ENCODE measurements around the gene OSER1. TPM values are rescaled to one million over a fixed set of nuclear protein-coding genes. Genes with fewer than 3 reads are reported as not detected.

Gene OSER1
- total RNA-seq, 1 donor from 2014 or later = 51.8 TPM

DNA sequence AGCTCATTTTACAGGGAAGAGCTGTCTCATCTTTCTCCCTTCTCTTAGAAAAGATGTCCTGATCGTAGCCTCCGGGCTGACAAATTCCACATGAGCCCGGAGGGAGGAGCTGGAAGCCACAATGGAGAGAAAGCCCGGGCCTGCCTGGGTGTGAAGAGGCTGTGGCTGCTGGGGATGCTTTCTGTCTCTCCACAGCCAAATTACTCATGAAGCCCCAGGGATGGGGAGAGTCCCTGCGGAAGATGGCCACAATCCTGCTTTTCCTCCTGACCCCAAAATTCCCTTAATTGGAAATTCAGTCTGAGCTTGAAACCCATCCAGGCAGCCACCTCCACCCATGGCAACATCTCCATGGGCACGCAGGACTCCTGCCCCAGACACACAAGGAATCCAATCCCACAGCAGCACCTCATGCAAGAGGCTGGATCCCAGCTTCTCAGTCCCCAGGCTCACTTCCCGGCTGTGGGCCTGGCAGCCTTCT is 56.0 kb downstream of the OSER1 start:
- Histone ChIP-seq H3K9ac (no peak overlapping the region), H3F3A (ENCODE audit: low read depth) (no peaks in the 10 kb centered on the region), H4K20me1 (ENCODE audit: low read depth) (no peaks in the 10 kb centered on the region), H3K79me2 (ENCODE audit: low read depth) (no peaks in the 10 kb centered on the region), H3K4me3 (no peak overlapping the region), H2AFZ (replicated peaks) (peak overlapping the region; percentile 79), H3K27me3 (no peaks in the 10 kb centered on the region), H3K27ac (no peak overlapping the region), H3K4me2 (no peak overlapping the region), H3K36me3 (no peaks in the 10 kb centered on the region), H3K4me1 (peaks cover 6% of the 10 kb centered on the region), H3K9me3 (ENCODE audit: low read depth) (no peaks in the 10 kb centered on the region)
- Mint-ChIP-seq H3K27ac (peak overlapping the region; percentile 48), H3K27me3 (ENCODE audit: insufficient read depth, low read depth) (peaks cover 14% of the 10 kb centered on the region), H3K9me3 (no peaks in the 10 kb centered on the region), H3K4me1 (peaks cover 32% of the 10 kb centered on the region), H3K4me3 (no peak overlapping the region), H3K36me3 (no peaks in the 10 kb centered on the region)
- DNase-seq (ENCODE audit: low spot score) = peak; percentile 40
- TF ChIP-seq EZH2 (IDR thresholded peaks at IDR 0.05) (no peak), EZH2phosphoT487 (IDR thresholded peaks at IDR 0.05) (no peak)
- TF ChIP-seq, protein P1, sequence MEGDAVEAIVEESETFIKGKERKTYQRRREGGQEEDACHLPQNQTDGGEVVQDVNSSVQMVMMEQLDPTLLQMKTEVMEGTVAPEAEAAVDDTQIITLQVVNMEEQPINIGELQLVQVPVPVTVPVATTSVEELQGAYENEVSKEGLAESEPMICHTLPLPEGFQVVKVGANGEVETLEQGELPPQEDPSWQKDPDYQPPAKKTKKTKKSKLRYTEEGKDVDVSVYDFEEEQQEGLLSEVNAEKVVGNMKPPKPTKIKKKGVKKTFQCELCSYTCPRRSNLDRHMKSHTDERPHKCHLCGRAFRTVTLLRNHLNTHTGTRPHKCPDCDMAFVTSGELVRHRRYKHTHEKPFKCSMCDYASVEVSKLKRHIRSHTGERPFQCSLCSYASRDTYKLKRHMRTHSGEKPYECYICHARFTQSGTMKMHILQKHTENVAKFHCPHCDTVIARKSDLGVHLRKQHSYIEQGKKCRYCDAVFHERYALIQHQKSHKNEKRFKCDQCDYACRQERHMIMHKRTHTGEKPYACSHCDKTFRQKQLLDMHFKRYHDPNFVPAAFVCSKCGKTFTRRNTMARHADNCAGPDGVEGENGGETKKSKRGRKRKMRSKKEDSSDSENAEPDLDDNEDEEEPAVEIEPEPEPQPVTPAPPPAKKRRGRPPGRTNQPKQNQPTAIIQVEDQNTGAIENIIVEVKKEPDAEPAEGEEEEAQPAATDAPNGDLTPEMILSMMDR (IDR thresholded peaks at IDR 0.05) = no peak

DNA sequence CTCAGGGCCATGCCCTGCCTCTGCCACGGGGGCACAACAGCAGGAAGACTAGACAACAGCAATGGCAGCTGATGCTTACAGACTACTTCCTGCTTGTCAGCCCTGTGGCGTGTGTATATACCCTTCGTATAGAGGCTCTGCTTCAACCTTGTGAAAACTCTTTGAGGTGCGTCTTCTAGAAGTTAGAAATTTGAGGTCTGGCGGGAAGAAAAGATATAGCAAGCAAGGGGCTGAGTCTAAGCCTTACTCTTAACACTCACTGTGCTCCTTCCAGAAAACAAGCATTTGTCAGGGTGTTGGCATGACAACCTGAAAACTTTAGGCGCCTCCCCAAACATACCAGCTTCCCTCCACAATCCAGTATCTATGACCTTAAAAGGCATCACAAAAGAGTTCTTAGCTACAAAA is 56.9 kb downstream of the OSER1 start:
- no peaks in the 10 kb centered on the region for H3K9me3 ChIP-seq (ENCODE audit: low read depth)
- no peaks in the 10 kb centered on the region for H3K36me3 ChIP-seq
- Mint-ChIP-seq H3K27me3 (ENCODE audit: insufficient read depth, low read depth) (peaks cover 12% of the 10 kb centered on the region), H3K36me3 (no peaks in the 10 kb centered on the region), H3K9me3 (no peaks in the 10 kb centered on the region), H3K4me3 (no peak overlapping the region), H3K4me1 (peaks cover 32% of the 10 kb centered on the region), H3K27ac (peak overlapping the region; percentile 51)
- H4K20me1 ChIP-seq (ENCODE audit: low read depth) = no peaks in the 10 kb centered on the region
- H3K27ac ChIP-seq = no peak overlapping the region
- peak overlapping the region; percentile 27 for H2AFZ ChIP-seq (replicated peaks)
- H3K79me2 ChIP-seq (ENCODE audit: low read depth) = no peaks in the 10 kb centered on the region
- no peak overlapping the region for H3K9ac ChIP-seq
- H3K4me2 ChIP-seq = no peak overlapping the region
- H3F3A ChIP-seq (ENCODE audit: low read depth) = no peaks in the 10 kb centered on the region
- no peaks in the 10 kb centered on the region for H3K27me3 ChIP-seq
- H3K4me3 ChIP-seq = no peak overlapping the region
- DNase-seq (ENCODE audit: low spot score) = no peak
- H3K4me1 ChIP-seq = peaks cover 6% of the 10 kb centered on the region
- no peak for TF ChIP-seq EZH2phosphoT487 (IDR thresholded peaks at IDR 0.05)
- TF ChIP-seq, protein P1 (IDR thresholded peaks at IDR 0.05) = no peak
- TF ChIP-seq EZH2 (IDR thresholded peaks at IDR 0.05) = no peak

DNA sequence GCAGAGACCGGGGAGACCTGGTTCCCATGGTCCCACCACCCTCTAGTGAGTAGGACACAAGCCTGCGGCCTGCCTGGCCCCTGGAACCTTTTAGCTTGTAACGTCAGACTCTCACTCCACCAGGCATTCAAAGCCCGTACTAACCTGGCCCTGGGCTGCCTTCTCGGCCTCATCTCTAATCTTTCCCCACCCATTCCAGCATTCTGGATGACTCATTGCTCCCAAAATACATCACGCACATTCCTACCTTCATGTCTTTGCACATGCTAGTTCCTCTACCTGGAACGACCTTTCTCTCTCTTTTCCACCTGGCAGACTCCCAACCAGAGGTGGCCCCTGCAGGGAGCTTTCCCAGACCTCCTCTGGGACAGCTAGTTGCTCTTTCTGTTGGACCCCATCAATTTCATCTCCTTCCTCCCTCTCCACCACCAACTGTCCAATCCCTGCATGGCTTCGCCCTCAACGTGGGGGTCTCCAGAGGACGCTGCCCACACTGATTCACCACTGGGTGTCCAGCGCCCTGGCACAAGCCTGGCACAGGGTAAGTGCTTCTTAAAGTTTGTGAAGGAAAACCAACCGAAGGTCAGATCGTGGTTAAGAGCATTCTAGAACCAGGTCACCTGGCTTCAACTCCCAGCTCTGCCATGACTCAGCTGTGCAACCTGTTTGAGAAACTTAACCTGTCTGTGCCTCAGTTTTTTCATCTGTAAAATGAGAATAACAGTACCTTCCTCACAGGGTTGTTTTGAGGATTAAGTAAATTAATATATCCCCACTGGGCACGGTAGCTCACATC is 58.8 kb downstream of the OSER1 start:
- H3K27ac ChIP-seq = no peak overlapping the region
- H3K9ac ChIP-seq = no peak overlapping the region
- H2AFZ ChIP-seq (replicated peaks) = no peak overlapping the region
- no peak for TF ChIP-seq EZH2 (IDR thresholded peaks at IDR 0.05)
- TF ChIP-seq EZH2phosphoT487 (IDR thresholded peaks at IDR 0.05) = no peak
- TF ChIP-seq, protein P1 (IDR thresholded peaks at IDR 0.05) = no peak
- H3K79me2 ChIP-seq (ENCODE audit: low read depth) = no peaks in the 10 kb centered on the region
- no peak for DNase-seq (ENCODE audit: low spot score)
- no peak overlapping the region for H3K4me3 Mint-ChIP-seq
- H3K36me3 Mint-ChIP-seq = no peaks in the 10 kb centered on the region
- peaks cover 11% of the 10 kb centered on the region for H3K27me3 Mint-ChIP-seq (ENCODE audit: insufficient read depth, low read depth)
- peak overlapping the region; percentile 50 for H3K27ac Mint-ChIP-seq
- no peaks in the 10 kb centered on the region for H3F3A ChIP-seq (ENCODE audit: low read depth)
- no peaks in the 10 kb centered on the region for H3K27me3 ChIP-seq
- no peak overlapping the region for H3K4me2 ChIP-seq
- no peaks in the 10 kb centered on the region for H4K20me1 ChIP-seq (ENCODE audit: low read depth)
- peaks cover 6% of the 10 kb centered on the region for H3K4me1 ChIP-seq
- no peaks in the 10 kb centered on the region for H3K9me3 ChIP-seq (ENCODE audit: low read depth)
- H3K36me3 ChIP-seq = no peaks in the 10 kb centered on the region
- H3K9me3 Mint-ChIP-seq = no peaks in the 10 kb centered on the region
- peaks cover 22% of the 10 kb centered on the region for H3K4me1 Mint-ChIP-seq
- no peak overlapping the region for H3K4me3 ChIP-seq

All from neural progenitor cell (in vitro differentiated cells).